ENCODE measurements around the gene KCNAB1.

GRCh38 chr3:156488767-156489166, 368.4 kb downstream of the KCNAB1 start:
- TF ChIP-seq BHLHE40 (IDR thresholded peaks at IDR 0.05; ENCODE audit: borderline replicate concordance) (no peak), FOXK2 (IDR thresholded peaks at IDR 0.05) (no peak), LEF1 (IDR thresholded peaks at IDR 0.05; ENCODE audit: borderline replicate concordance) (no peak)

All from HEK293T (cell line).